ENCODE measurements around the gene TFAP2C.

DNA sequence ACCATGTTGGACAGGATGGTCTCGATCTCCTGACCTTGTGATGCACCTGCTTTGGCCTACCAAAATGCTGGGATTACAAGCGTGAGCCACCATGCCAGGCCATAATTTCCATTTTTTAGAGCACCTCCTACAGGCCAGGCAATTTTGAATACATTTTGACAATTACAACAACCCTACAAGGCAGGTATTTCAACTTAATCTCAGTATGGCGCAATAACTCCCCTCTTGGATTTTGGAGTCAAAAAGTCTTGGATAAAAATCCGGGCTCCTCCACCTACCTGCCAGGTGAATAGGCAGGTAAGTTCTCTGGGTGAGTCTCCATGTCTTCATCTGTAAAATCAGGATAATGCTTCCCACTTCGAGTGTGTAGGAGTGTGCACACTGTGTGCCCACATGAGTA lies 39.5 kb upstream of the TFAP2C start:
- TF ChIP-seq, protein P1, sequence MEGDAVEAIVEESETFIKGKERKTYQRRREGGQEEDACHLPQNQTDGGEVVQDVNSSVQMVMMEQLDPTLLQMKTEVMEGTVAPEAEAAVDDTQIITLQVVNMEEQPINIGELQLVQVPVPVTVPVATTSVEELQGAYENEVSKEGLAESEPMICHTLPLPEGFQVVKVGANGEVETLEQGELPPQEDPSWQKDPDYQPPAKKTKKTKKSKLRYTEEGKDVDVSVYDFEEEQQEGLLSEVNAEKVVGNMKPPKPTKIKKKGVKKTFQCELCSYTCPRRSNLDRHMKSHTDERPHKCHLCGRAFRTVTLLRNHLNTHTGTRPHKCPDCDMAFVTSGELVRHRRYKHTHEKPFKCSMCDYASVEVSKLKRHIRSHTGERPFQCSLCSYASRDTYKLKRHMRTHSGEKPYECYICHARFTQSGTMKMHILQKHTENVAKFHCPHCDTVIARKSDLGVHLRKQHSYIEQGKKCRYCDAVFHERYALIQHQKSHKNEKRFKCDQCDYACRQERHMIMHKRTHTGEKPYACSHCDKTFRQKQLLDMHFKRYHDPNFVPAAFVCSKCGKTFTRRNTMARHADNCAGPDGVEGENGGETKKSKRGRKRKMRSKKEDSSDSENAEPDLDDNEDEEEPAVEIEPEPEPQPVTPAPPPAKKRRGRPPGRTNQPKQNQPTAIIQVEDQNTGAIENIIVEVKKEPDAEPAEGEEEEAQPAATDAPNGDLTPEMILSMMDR (IDR thresholded peaks at IDR 0.05): no peak
- TF ChIP-seq POLR2A (IDR thresholded peaks at IDR 0.05) (no peak), EP300 (IDR thresholded peaks at IDR 0.05) (no peak)
